CD4-positive, alpha-beta T cell (primary cell): ENCODE measurements around the gene PARP1. TPM values are rescaled to one million over a fixed set of nuclear protein-coding genes. Genes with fewer than 3 reads are reported as not detected.

ENCODE experiments used
- ATAC-seq: fragments of 200-7000 bp; cut with Tn5 transposase; one replicate; pipeline ENCODE4 v1.10.0; 2022; ENCODE audit warnings: mild to moderate bottlenecking; ENCODE audit not compliant: poor library complexity
- CTCF ChIA-PET: fragments of 350-600 bp; sonication (Branson Sonifier 250); formaldehyde crosslinking; loops from one replicate; lab custom pipeline; 2021; ENCODE audit warnings: antibody characterized with exemption, inconsistent platforms; lab: Charles Lee
- POLR2A ChIA-PET: fragments of 350-600 bp; sonication (Branson Sonifier 250); formaldehyde crosslinking; loops from one replicate; lab custom pipeline; 2021; ENCODE audit warnings: antibody characterized with exemption, inconsistent platforms; lab: Charles Lee
- DNase-seq, 14 experiments: peaks; one replicate each; pipeline ENCODE4 v3.0.0-alpha.2; 2013 to 2020; ENCODE audit warnings: mixed read lengths in 2 of 14
- H3K27ac ChIP-seq, 2 donors: one replicate each; pipeline versions ENCODE4 v1.5.1 to v1.7.0; 2013; ENCODE audit warnings: low read length in 2 of 2, low read depth in 1 of 2, mild to moderate bottlenecking in 1 of 2
- H3K27me3 ChIP-seq, 2 experiments: 1 replicate in 1 of 2; 2 replicates in 1 of 2; pipeline versions ENCODE4 v1.6.1 to v1.7.0; 2013; ENCODE audit warnings: low read length in 2 of 2, control low read depth in 1 of 2, mild to moderate bottlenecking in 1 of 2, moderate library complexity in 1 of 2; ENCODE audit not compliant: insufficient read depth in 2 of 2, control insufficient read depth in 1 of 2
- H3K36me3 ChIP-seq: one replicate; pipeline ENCODE4 v1.6.1; 2013; ENCODE audit warnings: low read length, control low read depth; ENCODE audit not compliant: insufficient read depth
- H3K4me1 ChIP-seq: one replicate; pipeline ENCODE4 v1.6.1; 2013; ENCODE audit warnings: low read length, control low read depth; ENCODE audit not compliant: insufficient read depth
- H3K4me3 ChIP-seq: one replicate; pipeline ENCODE4 v1.5.1; 2013; ENCODE audit warnings: mild to moderate bottlenecking, low read length, moderate library complexity
- H3K9me3 ChIP-seq, 2 experiments: 1 replicate in 1 of 2; 2 replicates in 1 of 2; pipeline versions ENCODE4 v1.6.1 to v1.7.0; 2013; ENCODE audit warnings: low read length in 2 of 2, mild to moderate bottlenecking in 2 of 2, control low read depth in 1 of 2, moderate library complexity in 1 of 2; ENCODE audit not compliant: control insufficient read depth in 1 of 2, insufficient read depth in 1 of 2
- H3K27ac Mint-ChIP-seq: one replicate; pipeline ENCODE4 v1.8.0; 2020; ENCODE audit warnings: mixed read lengths
- H3K27me3 Mint-ChIP-seq: one replicate; pipeline ENCODE4 v1.8.0; 2021; ENCODE audit warnings: mixed read lengths
- H3K36me3 Mint-ChIP-seq: one replicate; pipeline ENCODE4 v1.8.0; 2021; ENCODE audit warnings: low read depth, mixed read lengths
- H3K4me1 Mint-ChIP-seq: one replicate; pipeline ENCODE4 v1.8.0; 2021; ENCODE audit warnings: low read depth, mixed read lengths
- H3K4me3 Mint-ChIP-seq: one replicate; pipeline ENCODE4 v1.8.0; 2020; ENCODE audit warnings: mild to moderate bottlenecking, mixed read lengths
- H3K9me3 Mint-ChIP-seq: one replicate; pipeline ENCODE4 v1.8.0; 2020; ENCODE audit warnings: mixed read lengths
- intact Hi-C, 2 experiments: fragments of 100-400 bp; cut with DNase I in 1 of 2; cut with micrococcal nuclease in 1 of 2; formaldehyde crosslinking; loops; one replicate each; pipeline versions ENCODE4 v1.15.1 to v1.9.0; 2023 to 2025; cut with DNase I, micrococcal nuclease
- total RNA-seq, 174 experiments: library from RNA in 2 of 174; stranded (reverse) in 2 of 174; gene quantifications; one replicate each; pipeline ENCODE4 v1.2.3 and lab custom pipeline; 2021 to 2026
- TF ChIP-seq, protein P1 (sequence below): fragments of 200-600 bp; IDR thresholded peaks from one replicate; pipeline ENCODE4 v1.8.0; 2022; ENCODE audit warnings: antibody characterized with exemption, mild to moderate bottlenecking

PARP1 gene
- total RNA-seq, 2 experiments from 2014 or later, result 59.3 to 63.6 TPM

DNA sequence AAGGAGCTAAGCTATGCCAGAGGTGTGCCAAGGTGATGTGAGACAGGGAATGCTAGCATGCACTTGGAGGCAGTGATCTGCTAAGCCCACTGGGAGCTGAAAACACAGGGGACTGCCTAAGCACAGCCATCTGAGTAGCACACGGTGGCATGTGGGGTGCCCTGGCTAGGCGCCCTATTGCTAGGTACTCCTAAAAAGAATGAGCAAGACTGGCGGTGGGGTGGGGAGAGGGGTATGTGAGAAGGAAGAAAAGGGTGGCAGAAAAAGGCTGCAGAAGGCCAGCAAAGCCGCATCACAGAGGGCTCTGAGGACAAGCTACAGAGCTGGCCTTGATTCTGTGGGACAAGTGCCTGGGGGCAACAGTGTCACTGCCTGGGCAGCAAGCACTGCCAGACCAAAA, 23.9 kb downstream of the PARP1 start:
- ATAC-seq, result no peak
- H3K9me3 Mint-ChIP-seq, result no peaks in the 10 kb centered on the region
- Histone ChIP-seq H3K27ac (no peak overlapping the region), H3K36me3 (peaks cover 100% of the 10 kb centered on the region), H3K9me3 (no peaks in the 10 kb centered on the region), H3K27me3 (no peaks in the 10 kb centered on the region), H3K4me3 (no peak overlapping the region), H3K4me1 (no peaks in the 10 kb centered on the region)
- H3K4me1 Mint-ChIP-seq, result no peaks in the 10 kb centered on the region
- ChIA-PET POLR2A (no interaction called here), CTCF (no interaction called here)
- H3K4me3 Mint-ChIP-seq, result no peak overlapping the region
- H3K36me3 Mint-ChIP-seq, result peaks cover 100% of the 10 kb centered on the region
- TF ChIP-seq, protein P1, sequence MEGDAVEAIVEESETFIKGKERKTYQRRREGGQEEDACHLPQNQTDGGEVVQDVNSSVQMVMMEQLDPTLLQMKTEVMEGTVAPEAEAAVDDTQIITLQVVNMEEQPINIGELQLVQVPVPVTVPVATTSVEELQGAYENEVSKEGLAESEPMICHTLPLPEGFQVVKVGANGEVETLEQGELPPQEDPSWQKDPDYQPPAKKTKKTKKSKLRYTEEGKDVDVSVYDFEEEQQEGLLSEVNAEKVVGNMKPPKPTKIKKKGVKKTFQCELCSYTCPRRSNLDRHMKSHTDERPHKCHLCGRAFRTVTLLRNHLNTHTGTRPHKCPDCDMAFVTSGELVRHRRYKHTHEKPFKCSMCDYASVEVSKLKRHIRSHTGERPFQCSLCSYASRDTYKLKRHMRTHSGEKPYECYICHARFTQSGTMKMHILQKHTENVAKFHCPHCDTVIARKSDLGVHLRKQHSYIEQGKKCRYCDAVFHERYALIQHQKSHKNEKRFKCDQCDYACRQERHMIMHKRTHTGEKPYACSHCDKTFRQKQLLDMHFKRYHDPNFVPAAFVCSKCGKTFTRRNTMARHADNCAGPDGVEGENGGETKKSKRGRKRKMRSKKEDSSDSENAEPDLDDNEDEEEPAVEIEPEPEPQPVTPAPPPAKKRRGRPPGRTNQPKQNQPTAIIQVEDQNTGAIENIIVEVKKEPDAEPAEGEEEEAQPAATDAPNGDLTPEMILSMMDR, result no peak
- DNase-seq, result no peak
- H3K27me3 Mint-ChIP-seq, result no peaks in the 10 kb centered on the region
- no peak overlapping the region for H3K27ac Mint-ChIP-seq
- intact Hi-C loops, result no loop called here

DNA sequence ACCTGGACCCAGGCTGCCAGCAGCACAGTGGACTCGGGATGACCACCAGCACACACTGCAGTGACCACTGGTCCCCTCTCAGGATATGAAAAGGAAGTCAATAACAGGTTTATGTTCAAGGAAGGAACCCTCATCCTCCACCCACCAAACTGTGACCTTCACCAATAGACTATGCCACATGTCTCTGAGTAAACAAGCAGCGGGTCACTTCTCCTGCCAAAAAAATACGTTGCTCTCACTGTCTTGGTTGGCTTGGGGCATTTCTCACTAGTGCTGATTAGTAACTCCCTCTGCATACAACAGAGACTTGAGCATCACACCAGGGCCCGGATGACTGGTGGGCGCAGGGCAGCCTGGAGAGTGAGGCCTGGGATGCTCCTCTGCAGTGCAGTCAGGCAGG, 25.9 kb downstream of the PARP1 start:
- H3K27me3 Mint-ChIP-seq, result no peaks in the 10 kb centered on the region
- TF ChIP-seq, protein P1, result no peak
- Histone ChIP-seq H3K9me3 (no peaks in the 10 kb centered on the region), H3K27me3 (no peaks in the 10 kb centered on the region), H3K4me1 (no peaks in the 10 kb centered on the region), H3K4me3 (no peak overlapping the region), H3K27ac (no peak overlapping the region), H3K36me3 (peaks cover 100% of the 10 kb centered on the region)
- CTCF ChIA-PET, result no interaction called here
- no peaks in the 10 kb centered on the region for H3K4me1 Mint-ChIP-seq
- no peak overlapping the region for H3K27ac Mint-ChIP-seq
- intact Hi-C loops, result no loop called here
- H3K4me3 Mint-ChIP-seq, result no peak overlapping the region
- H3K36me3 Mint-ChIP-seq, result peaks cover 100% of the 10 kb centered on the region
- POLR2A ChIA-PET, result no interaction called here
- DNase-seq (no peak), ATAC-seq (no peak)
- H3K9me3 Mint-ChIP-seq, result no peaks in the 10 kb centered on the region

DNA sequence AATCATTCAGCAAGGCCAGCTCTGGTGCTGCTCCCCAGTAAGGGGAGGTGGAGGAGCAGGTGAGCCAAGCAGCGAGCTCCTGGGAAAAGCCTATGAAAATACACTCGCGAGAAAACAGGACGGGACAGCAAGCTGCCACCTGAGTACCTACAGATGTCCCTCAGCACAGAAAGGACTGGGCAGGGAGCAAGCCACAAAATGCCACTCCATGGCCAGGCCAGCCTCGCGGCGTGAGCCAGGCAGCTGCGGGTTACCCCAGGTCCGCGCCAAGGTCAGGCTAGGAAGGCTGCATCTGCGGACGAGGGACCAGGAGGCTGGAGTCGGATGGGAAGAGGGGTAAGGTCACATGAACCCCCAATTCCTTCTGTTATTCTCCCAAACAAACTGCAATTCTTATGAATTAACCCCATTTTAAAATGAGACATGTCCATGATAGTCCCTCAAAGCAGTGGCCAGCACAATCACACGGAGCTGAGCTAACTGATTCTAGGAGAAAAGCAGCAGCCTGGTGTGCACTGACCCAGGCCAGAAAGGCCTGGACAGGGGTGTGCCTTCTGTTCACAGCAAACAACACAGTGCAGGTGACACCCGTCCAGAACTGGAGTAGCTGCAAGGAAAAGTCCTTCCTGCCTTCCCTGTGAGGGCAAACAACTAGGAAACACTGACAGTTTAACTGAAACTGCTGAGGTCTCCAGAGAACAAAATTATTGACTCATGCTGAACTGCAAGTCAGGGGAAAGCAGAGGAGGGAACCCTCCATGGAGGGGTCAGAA, 26.5 kb downstream of the PARP1 start:
- no peak overlapping the region for H3K27ac ChIP-seq
- Mint-ChIP-seq H3K36me3 (peaks cover 100% of the 10 kb centered on the region), H3K27me3 (no peaks in the 10 kb centered on the region), H3K27ac (no peak overlapping the region), H3K4me3 (no peak overlapping the region), H3K4me1 (no peaks in the 10 kb centered on the region), H3K9me3 (no peaks in the 10 kb centered on the region)
- ChIA-PET CTCF (no interaction called here), POLR2A (no interaction called here)
- TF ChIP-seq, protein P1, result no peak
- H3K36me3 ChIP-seq, result peaks cover 100% of the 10 kb centered on the region
- ATAC-seq (no peak), DNase-seq (no peak)
- no peaks in the 10 kb centered on the region for H3K9me3 ChIP-seq
- intact Hi-C loops, result no loop called here
- no peak overlapping the region for H3K4me3 ChIP-seq
- H3K27me3 ChIP-seq, result no peaks in the 10 kb centered on the region
- H3K4me1 ChIP-seq, result no peaks in the 10 kb centered on the region
